ENCODE measurements around the gene ZNF227. TPM values are rescaled to one million over a fixed set of nuclear protein-coding genes. Genes with fewer than 3 reads are reported as not detected.

ZNF227 gene
- total RNA-seq, 1 experiment from 2014 or later, result 28.4 TPM

DNA sequence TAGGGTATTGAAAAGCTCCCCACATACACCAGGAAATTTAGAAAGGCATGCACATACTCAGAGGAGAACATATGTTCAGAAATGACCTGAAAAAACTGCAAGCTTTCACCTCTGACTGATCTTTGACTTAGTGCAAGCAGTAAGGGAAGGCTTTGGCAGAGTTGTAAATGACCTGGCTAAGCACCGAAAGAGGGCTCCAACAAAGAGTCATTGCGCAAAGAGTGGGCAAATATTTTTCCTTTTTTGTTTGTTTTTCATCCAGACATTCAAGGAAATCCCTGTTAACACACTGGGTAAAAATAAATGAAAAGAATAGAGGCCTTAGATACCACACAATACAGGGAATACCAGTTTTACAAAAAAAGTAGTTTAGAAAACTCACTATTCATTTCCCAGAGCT, 42.2 kb downstream of the ZNF227 start:
- Histone ChIP-seq H4K20me1 (ENCODE audit: insufficient read depth, low read depth, low read length) (no peaks in the 10 kb centered on the region), H3K27me3 (ENCODE audit: low read length) (no peaks in the 10 kb centered on the region), H3K9me2 (replicated peaks; ENCODE audit: insufficient read depth, low read length) (no peaks in the 10 kb centered on the region), H3K4me1 (ENCODE audit: low read length) (no peaks in the 10 kb centered on the region), H3K9me3 (ENCODE audit: low read length) (peaks cover 34% of the 10 kb centered on the region), H3K4me2 (ENCODE audit: low read depth, low read length, poor library complexity, severe bottlenecking) (no peak overlapping the region), H3K27ac (ENCODE audit: low read length) (no peak overlapping the region), H3K4me3 (ENCODE audit: low read length) (no peak overlapping the region), H3K9ac (ENCODE audit: low read length) (no peak overlapping the region), H3K79me2 (ENCODE audit: low read length) (no peaks in the 10 kb centered on the region), H3K36me3 (ENCODE audit: insufficient read depth, low read length) (peaks cover 4% of the 10 kb centered on the region; the same call in 1 of the 2 replicates), H2AFZ (ENCODE audit: low read length) (no peak overlapping the region)
- no peak for DNase-seq

DNA sequence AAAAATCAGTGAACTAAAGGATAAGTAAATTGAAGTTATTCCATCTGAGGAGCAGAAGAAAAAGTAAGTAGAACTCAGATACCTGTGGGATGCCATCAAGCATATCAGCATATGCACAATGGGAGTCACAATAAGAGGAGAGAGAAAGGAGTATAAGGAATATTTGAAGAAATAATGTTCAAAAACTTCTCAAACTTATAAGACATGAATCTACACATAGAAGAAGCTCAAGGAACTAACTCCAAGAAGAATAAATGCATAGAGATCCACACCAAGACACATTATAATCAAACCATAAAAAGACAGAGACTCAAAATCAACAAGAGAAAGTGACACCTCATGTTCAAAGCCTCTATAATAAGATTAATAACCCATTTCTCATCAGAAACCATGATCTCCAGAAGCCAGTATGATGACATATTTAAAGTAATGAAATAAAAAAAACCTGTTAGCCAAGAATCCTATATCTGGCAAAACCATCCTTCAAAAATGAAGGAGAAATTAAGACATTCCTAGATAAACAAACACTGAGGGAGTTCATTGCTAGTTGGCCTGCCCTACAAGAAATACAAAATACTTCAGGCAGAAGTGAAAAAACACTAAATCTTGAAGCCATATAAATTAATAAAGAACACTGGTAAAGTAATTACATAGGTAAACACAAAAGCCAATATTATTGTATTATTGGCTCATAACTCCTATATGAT, 43.5 kb downstream of the ZNF227 start:
- H3K27me3 ChIP-seq (ENCODE audit: low read length), result no peaks in the 10 kb centered on the region
- H2AFZ ChIP-seq (ENCODE audit: low read length), result no peak overlapping the region
- DNase-seq, result no peak
- H3K9me2 ChIP-seq (replicated peaks; ENCODE audit: insufficient read depth, low read length), result no peaks in the 10 kb centered on the region
- H3K4me1 ChIP-seq (ENCODE audit: low read length), result no peaks in the 10 kb centered on the region
- no peak overlapping the region for H3K4me2 ChIP-seq (ENCODE audit: low read depth, low read length, poor library complexity, severe bottlenecking)
- no peak overlapping the region for H3K27ac ChIP-seq (ENCODE audit: low read length)
- H3K4me3 ChIP-seq (ENCODE audit: low read length), result no peak overlapping the region
- H3K9ac ChIP-seq (ENCODE audit: low read length), result no peak overlapping the region
- peaks cover 31% of the 10 kb centered on the region for H3K9me3 ChIP-seq (ENCODE audit: low read length)
- H3K79me2 ChIP-seq (ENCODE audit: low read length), result no peaks in the 10 kb centered on the region
- H4K20me1 ChIP-seq (ENCODE audit: insufficient read depth, low read depth, low read length), result no peaks in the 10 kb centered on the region
- no peaks in the 10 kb centered on the region for H3K36me3 ChIP-seq (ENCODE audit: insufficient read depth, low read length)

DNA sequence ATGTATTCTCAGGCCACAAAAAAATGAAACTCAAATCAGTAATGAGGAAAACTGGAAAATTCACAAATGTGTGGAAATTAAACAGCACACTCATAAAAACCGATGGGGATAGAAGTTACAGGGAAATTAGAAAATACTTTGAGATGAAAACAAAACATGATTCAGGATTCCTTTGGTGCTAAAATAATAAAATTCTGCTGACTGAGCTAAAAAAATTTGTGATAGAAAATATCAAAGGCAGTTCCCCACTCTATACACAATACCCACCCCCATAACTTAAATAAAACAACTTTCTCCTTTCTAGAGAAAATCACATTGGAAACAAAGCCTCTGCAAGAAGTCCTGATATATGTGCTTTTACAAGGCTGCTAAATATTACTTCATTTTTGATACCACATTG, 45.8 kb downstream of the ZNF227 start:
- Histone ChIP-seq H3K9me3 (ENCODE audit: low read length) (peaks cover 33% of the 10 kb centered on the region), H3K27me3 (ENCODE audit: low read length) (no peaks in the 10 kb centered on the region), H3K36me3 (ENCODE audit: insufficient read depth, low read length) (no peaks in the 10 kb centered on the region), H3K79me2 (ENCODE audit: low read length) (no peaks in the 10 kb centered on the region), H4K20me1 (ENCODE audit: insufficient read depth, low read depth, low read length) (no peaks in the 10 kb centered on the region), H3K4me1 (ENCODE audit: low read length) (no peaks in the 10 kb centered on the region), H3K27ac (ENCODE audit: low read length) (no peak overlapping the region), H3K9me2 (replicated peaks; ENCODE audit: insufficient read depth, low read length) (no peaks in the 10 kb centered on the region), H3K4me3 (ENCODE audit: low read length) (no peak overlapping the region), H2AFZ (ENCODE audit: low read length) (no peak overlapping the region), H3K9ac (ENCODE audit: low read length) (no peak overlapping the region), H3K4me2 (ENCODE audit: low read depth, low read length, poor library complexity, severe bottlenecking) (no peak overlapping the region)
- DNase-seq, result no peak

DNA sequence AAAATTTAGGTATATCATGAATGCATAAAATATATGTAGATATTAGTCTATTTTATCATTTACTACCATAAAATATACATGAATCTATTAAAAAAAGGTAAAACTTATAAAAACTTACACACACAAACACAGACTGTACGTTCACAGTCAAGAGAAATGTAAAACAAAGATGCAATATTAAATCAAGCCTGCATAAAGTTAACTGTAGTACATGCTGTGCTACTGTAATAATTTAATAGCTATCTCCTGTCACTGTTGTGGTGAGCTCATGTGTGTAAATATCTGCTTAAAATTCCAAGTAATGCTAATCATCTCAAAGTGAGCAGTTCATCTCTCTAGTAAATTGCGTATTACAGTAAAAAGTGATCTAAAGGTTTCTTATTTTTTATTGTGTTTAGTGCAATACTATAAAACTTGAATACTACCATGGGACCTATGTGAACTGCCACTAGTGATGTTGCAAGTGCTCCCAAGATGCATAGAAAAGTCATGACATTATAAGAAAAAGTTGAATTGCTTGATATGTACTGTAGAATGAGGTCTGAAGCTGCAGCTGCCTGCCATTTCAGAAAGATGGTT, 46.6 kb downstream of the ZNF227 start:
- Histone ChIP-seq H4K20me1 (ENCODE audit: insufficient read depth, low read depth, low read length) (no peaks in the 10 kb centered on the region), H2AFZ (ENCODE audit: low read length) (no peak overlapping the region), H3K27me3 (ENCODE audit: low read length) (no peaks in the 10 kb centered on the region), H3K9ac (ENCODE audit: low read length) (no peak overlapping the region), H3K79me2 (ENCODE audit: low read length) (no peaks in the 10 kb centered on the region), H3K36me3 (ENCODE audit: insufficient read depth, low read length) (no peaks in the 10 kb centered on the region), H3K9me3 (ENCODE audit: low read length) (peaks cover 30% of the 10 kb centered on the region), H3K27ac (ENCODE audit: low read length) (no peak overlapping the region), H3K9me2 (replicated peaks; ENCODE audit: insufficient read depth, low read length) (no peaks in the 10 kb centered on the region), H3K4me1 (ENCODE audit: low read length) (no peaks in the 10 kb centered on the region), H3K4me3 (ENCODE audit: low read length) (no peak overlapping the region), H3K4me2 (ENCODE audit: low read depth, low read length, poor library complexity, severe bottlenecking) (no peak overlapping the region)
- DNase-seq, result no peak

DNA sequence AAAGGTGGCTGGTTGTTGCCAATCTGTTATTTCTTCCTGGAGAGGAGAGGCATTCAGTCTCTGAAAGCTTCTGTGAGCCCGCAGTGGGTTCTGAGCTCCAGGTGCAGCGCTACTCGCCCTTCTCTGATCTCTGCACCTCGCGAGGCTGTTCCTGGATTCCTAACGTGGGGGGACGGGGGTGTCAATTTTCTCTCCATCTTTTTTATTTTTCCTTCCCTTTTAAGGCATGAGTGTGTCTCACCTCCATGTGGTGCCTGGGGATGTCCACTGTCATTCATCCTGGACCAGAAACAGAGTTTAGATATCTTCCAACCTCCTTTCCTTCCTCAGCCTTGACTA, 48.0 kb downstream of the ZNF227 start:
- no peak for DNase-seq
- peaks cover 25% of the 10 kb centered on the region for H3K9me3 ChIP-seq (ENCODE audit: low read length)
- H4K20me1 ChIP-seq (ENCODE audit: insufficient read depth, low read depth, low read length), result no peaks in the 10 kb centered on the region
- no peaks in the 10 kb centered on the region for H3K79me2 ChIP-seq (ENCODE audit: low read length)
- no peaks in the 10 kb centered on the region for H3K27me3 ChIP-seq (ENCODE audit: low read length)
- no peaks in the 10 kb centered on the region for H3K9me2 ChIP-seq (replicated peaks; ENCODE audit: insufficient read depth, low read length)
- no peak overlapping the region for H3K9ac ChIP-seq (ENCODE audit: low read length)
- H3K36me3 ChIP-seq (ENCODE audit: insufficient read depth, low read length), result no peaks in the 10 kb centered on the region
- H3K4me3 ChIP-seq (ENCODE audit: low read length), result no peak overlapping the region
- no peaks in the 10 kb centered on the region for H3K4me1 ChIP-seq (ENCODE audit: low read length)
- H3K4me2 ChIP-seq (ENCODE audit: low read depth, low read length, poor library complexity, severe bottlenecking), result no peak overlapping the region
- no peak overlapping the region for H3K27ac ChIP-seq (ENCODE audit: low read length)
- H2AFZ ChIP-seq (ENCODE audit: low read length), result no peak overlapping the region

DNA sequence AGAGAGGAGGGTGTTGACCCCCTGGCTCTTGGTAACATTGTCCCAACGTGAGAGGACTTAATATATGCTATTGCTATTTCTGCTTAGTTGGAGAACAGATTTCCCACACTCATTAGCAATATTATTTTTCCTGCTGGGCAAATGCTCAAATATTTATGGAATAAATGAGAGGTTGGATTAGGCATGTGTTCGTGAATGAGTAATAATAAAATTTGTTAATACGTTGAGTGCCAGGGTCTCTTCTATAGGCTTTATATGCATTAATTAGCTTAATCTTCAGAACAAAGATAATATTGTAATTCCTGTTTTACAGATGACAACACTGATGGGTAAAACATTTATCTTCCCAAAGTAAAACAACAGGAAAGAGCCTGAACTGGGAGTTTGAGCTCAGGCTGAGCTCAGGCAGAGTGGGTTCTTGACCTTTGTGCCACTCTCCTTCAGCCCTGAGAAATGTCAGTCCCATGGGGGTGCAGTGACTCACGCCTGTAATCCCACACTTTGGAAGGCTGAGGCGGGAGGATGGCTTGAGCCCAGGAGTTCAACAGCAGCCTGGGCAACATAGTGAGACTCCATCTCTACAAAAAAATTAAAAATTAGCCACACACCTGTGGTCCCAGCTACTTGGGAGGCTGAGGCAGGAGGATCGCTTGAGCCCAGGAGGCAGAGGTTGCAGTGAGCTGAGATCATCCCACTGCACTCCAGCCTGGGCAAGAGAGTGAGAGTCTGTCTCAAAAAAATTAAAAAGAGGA, 48.5 kb downstream of the ZNF227 start:
- H3K79me2 ChIP-seq (ENCODE audit: low read length), result no peaks in the 10 kb centered on the region
- H3K27me3 ChIP-seq (ENCODE audit: low read length), result no peaks in the 10 kb centered on the region
- no peak overlapping the region for H2AFZ ChIP-seq (ENCODE audit: low read length)
- no peak overlapping the region for H3K4me2 ChIP-seq (ENCODE audit: low read depth, low read length, poor library complexity, severe bottlenecking)
- H3K9me3 ChIP-seq (ENCODE audit: low read length), result peaks cover 20% of the 10 kb centered on the region; the same call in 1 of the 2 replicates
- no peaks in the 10 kb centered on the region for H4K20me1 ChIP-seq (ENCODE audit: insufficient read depth, low read depth, low read length)
- H3K4me1 ChIP-seq (ENCODE audit: low read length), result no peaks in the 10 kb centered on the region
- H3K4me3 ChIP-seq (ENCODE audit: low read length), result no peak overlapping the region
- no peak overlapping the region for H3K9ac ChIP-seq (ENCODE audit: low read length)
- H3K36me3 ChIP-seq (ENCODE audit: insufficient read depth, low read length), result no peaks in the 10 kb centered on the region
- no peak overlapping the region for H3K27ac ChIP-seq (ENCODE audit: low read length)
- no peak for DNase-seq
- H3K9me2 ChIP-seq (replicated peaks; ENCODE audit: insufficient read depth, low read length), result no peaks in the 10 kb centered on the region

DNA sequence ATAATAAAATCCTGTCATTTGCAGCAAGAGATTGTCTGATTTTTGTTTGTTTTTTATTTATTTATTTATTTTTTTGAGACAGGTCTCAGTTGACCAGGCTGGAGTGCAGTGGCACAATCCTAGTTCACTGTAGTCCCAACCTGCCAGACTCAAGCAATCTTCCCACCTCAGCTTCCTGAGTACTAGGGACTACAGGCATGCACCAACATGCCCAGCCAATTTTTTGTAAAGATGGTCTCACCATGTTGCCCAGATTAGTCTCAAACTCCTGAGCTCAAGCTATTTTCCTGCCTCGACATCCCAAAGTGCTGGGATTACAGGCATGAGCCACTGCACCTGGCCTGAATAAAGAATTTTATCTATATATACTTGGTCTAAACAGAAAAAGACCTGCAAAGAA, 65.0 kb downstream of the ZNF227 start:
- peaks cover 17% of the 10 kb centered on the region for H3K9me3 ChIP-seq (ENCODE audit: low read length)
- no peaks in the 10 kb centered on the region for H3K4me1 ChIP-seq (ENCODE audit: low read length)
- H3K27me3 ChIP-seq (ENCODE audit: low read length), result no peaks in the 10 kb centered on the region
- H3K4me2 ChIP-seq (ENCODE audit: low read depth, low read length, poor library complexity, severe bottlenecking), result no peak overlapping the region
- H3K79me2 ChIP-seq (ENCODE audit: low read length), result no peaks in the 10 kb centered on the region
- no peak overlapping the region for H3K4me3 ChIP-seq (ENCODE audit: low read length)
- H3K9me2 ChIP-seq (replicated peaks; ENCODE audit: insufficient read depth, low read length), result no peaks in the 10 kb centered on the region
- DNase-seq, result no peak
- no peak overlapping the region for H2AFZ ChIP-seq (ENCODE audit: low read length)
- H3K36me3 ChIP-seq (ENCODE audit: insufficient read depth, low read length), result peaks cover 4% of the 10 kb centered on the region; the same call in 1 of the 2 replicates
- H4K20me1 ChIP-seq (ENCODE audit: insufficient read depth, low read depth, low read length), result no peaks in the 10 kb centered on the region
- H3K9ac ChIP-seq (ENCODE audit: low read length), result no peak overlapping the region
- H3K27ac ChIP-seq (ENCODE audit: low read length), result no peak overlapping the region

DNA sequence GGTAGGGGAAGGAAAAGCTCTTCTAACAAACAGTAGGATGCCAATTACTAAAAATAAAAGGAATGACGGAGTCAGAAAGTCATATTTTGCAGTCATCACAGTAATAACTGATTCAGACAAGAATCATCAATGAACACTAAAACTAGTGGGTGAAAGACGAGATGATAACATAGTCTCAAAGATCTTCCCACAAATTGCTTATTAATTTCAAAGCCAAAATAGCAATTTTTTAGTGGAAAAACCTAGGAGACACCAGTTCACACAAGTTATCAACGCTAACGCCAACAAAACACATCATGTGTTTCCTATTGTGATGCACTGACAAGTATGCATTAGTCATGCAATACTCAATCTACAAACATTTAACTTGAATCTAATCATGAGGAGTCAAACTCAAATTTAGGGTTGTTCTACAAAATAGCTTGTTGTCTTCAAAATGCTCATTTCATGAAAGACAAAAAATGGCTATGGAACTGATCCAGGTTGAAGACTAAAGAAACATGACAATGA, 65.9 kb downstream of the ZNF227 start:
- H3K4me1 ChIP-seq (ENCODE audit: low read length), result no peaks in the 10 kb centered on the region
- no peaks in the 10 kb centered on the region for H3K9me2 ChIP-seq (replicated peaks; ENCODE audit: insufficient read depth, low read length)
- H3K79me2 ChIP-seq (ENCODE audit: low read length), result no peaks in the 10 kb centered on the region
- no peak overlapping the region for H3K4me3 ChIP-seq (ENCODE audit: low read length)
- H3K27ac ChIP-seq (ENCODE audit: low read length), result no peak overlapping the region
- H3K36me3 ChIP-seq (ENCODE audit: insufficient read depth, low read length), result peaks cover 4% of the 10 kb centered on the region; the same call in 1 of the 2 replicates
- H3K9ac ChIP-seq (ENCODE audit: low read length), result no peak overlapping the region
- H4K20me1 ChIP-seq (ENCODE audit: insufficient read depth, low read depth, low read length), result no peaks in the 10 kb centered on the region
- DNase-seq, result no peak
- no peaks in the 10 kb centered on the region for H3K27me3 ChIP-seq (ENCODE audit: low read length)
- H3K4me2 ChIP-seq (ENCODE audit: low read depth, low read length, poor library complexity, severe bottlenecking), result no peak overlapping the region
- H2AFZ ChIP-seq (ENCODE audit: low read length), result no peak overlapping the region
- peaks cover 16% of the 10 kb centered on the region for H3K9me3 ChIP-seq (ENCODE audit: low read length)

Data from Karpas-422 (cell line).